Breast epithelium (tissue), 4 donors: ENCODE data around the gene NFAT5. TPM values are rescaled to one million over a fixed set of nuclear protein-coding genes. Genes with fewer than 3 reads are reported as not detected.

Experiments used
- DNase-seq, 2 donors: peaks; one replicate each; pipeline ENCODE4 v3.0.0-alpha.2; 2019; ENCODE audit warnings: low spot score in 2 of 2
- H3K27ac ChIP-seq, 2 donors: fragments of 200-600 bp; sonication (generic) in 1 of 2; one replicate each; pipeline ENCODE4 v1.5.1; 2016 to 2019; ENCODE audit warnings: mild to moderate bottlenecking in 1 of 2
- H3K27me3 ChIP-seq, 2 donors: fragments of 200-600 bp; sonication (generic) in 1 of 2; one replicate each; pipeline versions ENCODE4 v1.5.1 to v1.6.0; 2017 to 2019; ENCODE audit warnings: control low read depth in 1 of 2, mild to moderate bottlenecking in 1 of 2
- H3K36me3 ChIP-seq: fragments of 200-600 bp; one replicate; pipeline ENCODE4 v1.5.1; 2019
- H3K4me1 ChIP-seq, 2 donors: fragments of 200-600 bp; sonication (generic); one replicate each; pipeline ENCODE4 v1.5.1; 2016 to 2019; ENCODE audit warnings: control low read depth in 1 of 2
- H3K4me3 ChIP-seq, 3 donors: fragments of 200-600 bp; sonication (generic); 1 replicate in 2 of 3; 2 replicates in 1 of 3; pipeline ENCODE4 v1.5.1; 2016 to 2019; ENCODE audit warnings: mild to moderate bottlenecking in 3 of 3, moderate library complexity in 2 of 3
- H3K9me3 ChIP-seq, 2 donors: fragments of 200-600 bp; sonication (generic) in 1 of 2; one replicate each; pipeline ENCODE4 v1.5.1; 2016 to 2019; ENCODE audit warnings: control low read depth in 1 of 2
- CTCF ChIP-seq, 3 donors: fragments of 450-650 bp; IDR thresholded peaks; one replicate each; pipeline ENCODE4 v1.5.1; 2016 to 2017; ENCODE audit warnings: antibody characterized with exemption in 3 of 3, mild to moderate bottlenecking in 3 of 3, moderate library complexity in 3 of 3
- POLR2A ChIP-seq: fragments of 450-650 bp; IDR thresholded peaks from one replicate; pipeline ENCODE4 v1.6.1; 2016; ENCODE audit warnings: antibody characterized with exemption, mild to moderate bottlenecking, moderate library complexity
- POLR2AphosphoS5 ChIP-seq, 3 donors: sonication (generic); formaldehyde crosslinking; IDR thresholded peaks; one replicate each; pipeline ENCODE4 v1.6.1; 2017; ENCODE audit warnings: antibody characterized with exemption in 3 of 3
- intact Hi-C: fragments of 100-400 bp; cut with DNase I; formaldehyde crosslinking; loops from one replicate; pipeline ENCODE4 v1.15.1; 2023; ENCODE audit warnings: low total_unique reads
- total RNA-seq, 3 donors: library from RNA; depleted of rRNA; stranded (reverse); fragments of >200 nt; gene quantifications; one replicate each; pipeline ENCODE4 v1.1.0, GENCODE V29; 2016

NFAT5 gene
- total RNA-seq, 3 donors from 2014 or later: 57.3 to 88.3 (median 63.3) TPM

- H3K27me3 ChIP-seq: no peaks in the 10 kb centered on the region
- intact Hi-C loops: no loop called here
Measured at GRCh38 chr16:69688589-69688988, 122.8 kb downstream of the NFAT5 start.

GRCh38 chr16:69691980-69692911 lies 126.5 kb downstream of the NFAT5 start:
- no peaks in the 10 kb centered on the region for H3K27me3 ChIP-seq
- H3K4me1 ChIP-seq: no peaks in the 10 kb centered on the region
- H3K36me3 ChIP-seq: peaks cover 27% of the 10 kb centered on the region
- TF ChIP-seq CTCF (IDR thresholded peaks at IDR 0.05) (no peak), POLR2A (no peak), POLR2AphosphoS5 (IDR thresholded peaks at IDR 0.05) (no peak)
- peak overlapping the region in 1 of 2 donors; percentile 11 for H3K27ac ChIP-seq
- no peak overlapping the region for H3K4me3 ChIP-seq
- no peaks in the 10 kb centered on the region for H3K9me3 ChIP-seq
- no peak for DNase-seq
- intact Hi-C loops: no loop called here

More at GRCh38 chr16:69688589-69688988, 122.8 kb downstream of the NFAT5 start:
- H3K36me3 ChIP-seq: peaks cover 14% of the 10 kb centered on the region
- H3K9me3 ChIP-seq: no peaks in the 10 kb centered on the region
- TF ChIP-seq CTCF (IDR thresholded peaks at IDR 0.05) (no peak), POLR2AphosphoS5 (IDR thresholded peaks at IDR 0.05) (no peak)
- H3K27ac ChIP-seq: no peak overlapping the region
- DNase-seq: no peak
- H3K4me3 ChIP-seq: no peak overlapping the region
- no peaks in the 10 kb centered on the region for H3K4me1 ChIP-seq

- Histone ChIP-seq H3K4me1 (no peaks in the 10 kb centered on the region), H3K4me3 (no peak overlapping the region), H3K36me3 (peaks cover 27% of the 10 kb centered on the region), H3K27ac (no peak overlapping the region), H3K27me3 (no peaks in the 10 kb centered on the region), H3K9me3 (no peaks in the 10 kb centered on the region)
- intact Hi-C loops: no loop called here
- no peak for DNase-seq
- TF ChIP-seq POLR2A: no peak
- no peak for TF ChIP-seq POLR2AphosphoS5 (IDR thresholded peaks at IDR 0.05)
- no peak for TF ChIP-seq CTCF (IDR thresholded peaks at IDR 0.05)
Measured at GRCh38 chr16:69693916-69694315, 128.2 kb downstream of the NFAT5 start.

DNA sequence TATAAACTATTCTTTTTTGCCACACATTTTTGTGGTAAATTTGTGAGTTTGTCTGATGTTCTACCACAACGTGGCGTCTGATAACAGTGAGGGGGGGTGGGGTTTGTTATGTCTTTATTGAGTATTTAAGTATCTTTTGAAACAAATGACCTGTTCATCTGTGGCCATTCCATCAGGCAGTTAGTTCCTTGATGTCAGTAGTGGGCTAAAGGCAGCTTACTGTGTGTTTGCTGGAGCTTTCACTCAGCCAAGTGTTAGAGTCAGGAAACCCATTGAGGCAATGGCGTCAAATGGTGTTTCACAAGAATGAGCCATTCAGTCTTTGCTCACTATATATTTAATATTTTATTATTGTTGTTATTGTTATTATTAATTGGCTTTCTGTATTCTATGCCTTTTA lies 132.6 kb downstream of the NFAT5 start:
- intact Hi-C loops: no loop called here
- peaks cover 13% of the 10 kb centered on the region for H3K36me3 ChIP-seq

More for the DNA sequence above, 132.6 kb downstream of the NFAT5 start:
- Histone ChIP-seq H3K4me1 (no peaks in the 10 kb centered on the region), H3K4me3 (no peak overlapping the region), H3K27ac (no peak overlapping the region), H3K9me3 (no peaks in the 10 kb centered on the region), H3K27me3 (no peaks in the 10 kb centered on the region)
- no peak for TF ChIP-seq POLR2AphosphoS5 (IDR thresholded peaks at IDR 0.05)
- TF ChIP-seq CTCF (IDR thresholded peaks at IDR 0.05): no peak
- TF ChIP-seq POLR2A: no peak
- DNase-seq: no peak
